ENCODE data around the gene ASTL. TPM values are rescaled to one million over a fixed set of nuclear protein-coding genes. Genes with fewer than 3 reads are reported as not detected.

The ASTL gene
- total RNA-seq: 0.18 TPM

DNA sequence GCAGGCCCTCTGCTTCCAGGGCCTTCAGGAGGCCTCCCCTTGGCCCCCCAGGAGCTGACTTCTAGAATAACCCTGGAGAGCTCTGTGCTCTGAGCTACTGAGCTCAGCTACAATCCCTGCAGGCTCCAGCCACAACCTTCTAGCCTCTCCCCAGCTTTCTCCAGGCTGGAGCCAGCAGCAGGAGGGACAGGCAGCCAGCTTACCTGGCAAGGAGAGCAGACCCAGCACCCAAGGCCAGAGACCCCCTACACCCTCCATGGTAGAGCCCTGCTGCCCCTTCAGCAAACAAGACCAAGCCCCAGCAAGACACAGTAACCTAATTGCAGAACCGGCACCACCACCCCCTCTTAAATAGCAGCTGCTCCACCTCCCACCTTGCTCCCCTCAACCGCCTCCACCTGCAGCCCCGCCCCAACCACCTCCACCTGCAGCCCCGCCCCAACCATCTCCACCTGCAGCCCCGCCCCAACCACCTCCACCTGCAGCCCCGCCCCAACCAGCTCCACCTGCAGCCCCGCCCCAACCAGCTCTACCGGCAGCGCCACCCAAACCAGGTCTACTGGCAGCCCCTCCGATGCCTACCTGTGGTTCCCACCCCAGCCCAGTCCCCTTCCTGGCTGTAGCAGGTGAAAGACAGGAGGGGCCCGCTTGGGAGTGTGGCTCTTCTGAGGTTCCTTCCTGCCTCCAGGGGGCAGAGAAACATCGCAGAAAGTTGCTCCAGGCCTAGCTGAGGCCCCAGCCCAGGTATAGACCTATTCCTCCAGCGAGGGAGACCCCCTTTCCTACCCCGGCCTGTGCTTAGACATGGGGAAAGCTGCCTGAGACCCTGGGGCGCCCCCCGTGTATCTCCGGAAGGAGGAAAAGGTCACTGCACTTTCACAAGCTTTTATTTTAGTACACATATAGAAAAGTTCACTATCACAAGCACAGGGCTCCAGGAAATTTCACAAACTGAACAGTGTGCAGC lies at the start of gene ASTL:
Gene ASTL (minus strand): TSS at position 324 of the 967 bp plus-strand sequence. CDS start 66 bp downstream, at position 258.

GRCh38 chr2:96145036-96145847 lies 6.9 kb upstream of the ASTL start, which contains the start of gene DUSP2:
Gene DUSP2, minus strand, starts transcription at chr2:96145440. Its CDS starts 86 bp downstream, at chr2:96145354.

DNA sequence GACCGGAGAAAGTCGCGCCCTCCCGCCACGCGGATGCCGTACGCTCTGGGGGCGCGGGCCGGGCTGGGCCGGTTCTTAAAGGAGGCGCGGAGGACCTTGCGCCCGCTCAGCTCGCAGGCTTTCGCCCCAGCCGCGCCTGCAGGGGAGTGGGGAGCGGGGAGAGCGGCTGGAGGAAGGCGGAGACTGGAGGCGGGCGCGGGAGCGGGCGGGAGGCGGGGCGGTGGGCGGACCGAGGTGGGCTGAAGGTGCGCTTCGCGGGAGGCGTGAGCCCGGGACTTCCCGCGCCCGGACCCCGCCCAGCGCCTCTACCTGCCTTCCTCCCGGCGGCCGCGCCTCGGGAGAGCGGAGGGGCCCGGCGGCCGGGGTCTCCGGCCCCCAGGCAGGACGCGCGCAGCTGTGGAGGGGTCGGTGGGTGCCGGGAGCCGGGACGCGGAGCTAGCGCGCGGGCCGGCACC lies 21.9 kb downstream of the ASTL start, which contains the start of gene ADRA2B:
Gene ADRA2B (minus strand): TSS at position 148 of the 455 bp plus-strand sequence. CDS start 422 bp downstream, outside the sequence.

Other genes starting within 250 kb of the ASTL start
- gene ANKRD36C, start 146.7 kb downstream of the ASTL start, total RNA-seq: 111 TPM
- gene GPAT2, start 103.6 kb downstream of the ASTL start, total RNA-seq: 2.0 TPM
- 4.6 TPM for gene ADRA2B, start 21.9 kb downstream of the ASTL start, total RNA-seq
- gene DUSP2, start 6.9 kb upstream of the ASTL start, total RNA-seq: 15.6 TPM
- 160 TPM for gene STARD7, start 70.3 kb upstream of the ASTL start, total RNA-seq
- gene TMEM127, start 127.5 kb upstream of the ASTL start, total RNA-seq: 30.4 TPM
- 184 TPM for gene CIAO1, start 127.7 kb upstream of the ASTL start, total RNA-seq
- 114 TPM for gene SNRNP200, start 167.0 kb upstream of the ASTL start, total RNA-seq
- 3.2 TPM for gene ITPRIPL1, start 186.8 kb upstream of the ASTL start, total RNA-seq
- gene NCAPH, start 197.3 kb upstream of the ASTL start, total RNA-seq: 6.0 TPM